Ovary (tissue), 3 donors: ENCODE data around the gene JUND.

Source experiments
- POLR2A ChIP-seq: fragments of 450-650 bp; IDR thresholded peaks from one replicate; pipeline ENCODE4 v1.6.1; 2017; ENCODE audit warnings: antibody characterized with exemption, mild to moderate bottlenecking, moderate library complexity
- TF ChIP-seq, protein P1 (sequence below), 3 donors: fragments of 450-650 bp in 2 of 3; fragments of 200-600 bp in 1 of 3; IDR thresholded peaks; one replicate each; pipeline versions ENCODE4 v1.5.1 to v1.8.0; 2016 to 2022; ENCODE audit warnings: antibody characterized with exemption in 3 of 3, mild to moderate bottlenecking in 1 of 3
- donor health status: DM: no; HTN: no; CAD: no.

DNA sequence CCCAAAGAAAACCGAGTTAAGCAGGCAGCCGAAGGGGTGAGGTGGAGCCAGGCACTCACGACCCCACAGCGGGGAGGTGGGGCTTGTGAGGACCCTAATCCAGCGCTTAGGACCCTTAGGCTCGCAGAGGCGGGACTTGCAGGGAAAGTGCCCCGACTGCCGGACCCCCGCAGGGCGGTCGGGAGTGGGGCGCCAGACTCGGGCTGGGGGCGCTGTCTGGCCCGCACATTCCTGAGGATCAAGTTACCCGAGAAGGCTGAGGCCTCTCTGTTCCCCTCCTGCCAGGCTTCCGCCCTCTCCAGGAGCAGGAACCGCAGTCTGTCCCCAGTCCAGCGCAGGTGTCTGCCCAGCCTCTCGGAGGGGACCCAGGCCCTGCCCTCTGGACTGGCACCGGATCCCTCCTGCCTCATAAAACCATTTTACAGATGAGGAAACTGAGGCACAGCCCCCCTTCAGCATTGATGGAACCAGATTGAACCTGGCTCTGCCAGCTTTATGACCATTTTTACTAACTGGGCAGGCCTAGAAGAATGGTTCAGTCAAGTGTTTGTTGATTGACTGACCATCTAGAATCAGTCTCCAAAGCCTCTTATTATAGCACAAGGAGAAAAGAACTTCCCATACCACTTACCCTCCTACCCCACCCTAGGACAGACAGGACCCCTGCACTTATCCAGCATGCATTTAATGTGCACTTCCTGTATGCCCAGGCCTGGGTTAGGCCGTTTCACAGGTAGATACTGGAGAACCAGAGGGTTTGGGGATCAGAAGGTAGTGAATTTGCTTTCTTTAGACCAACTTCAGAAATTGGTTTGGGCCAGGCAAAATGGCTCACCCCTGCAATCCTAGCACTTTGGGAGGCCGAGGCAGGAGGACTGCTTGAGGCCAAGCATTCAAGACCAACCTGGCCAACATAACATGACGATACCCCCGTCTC is 6.7 kb upstream of the JUND start:
- no peak for TF ChIP-seq POLR2A
- TF ChIP-seq, protein P1, sequence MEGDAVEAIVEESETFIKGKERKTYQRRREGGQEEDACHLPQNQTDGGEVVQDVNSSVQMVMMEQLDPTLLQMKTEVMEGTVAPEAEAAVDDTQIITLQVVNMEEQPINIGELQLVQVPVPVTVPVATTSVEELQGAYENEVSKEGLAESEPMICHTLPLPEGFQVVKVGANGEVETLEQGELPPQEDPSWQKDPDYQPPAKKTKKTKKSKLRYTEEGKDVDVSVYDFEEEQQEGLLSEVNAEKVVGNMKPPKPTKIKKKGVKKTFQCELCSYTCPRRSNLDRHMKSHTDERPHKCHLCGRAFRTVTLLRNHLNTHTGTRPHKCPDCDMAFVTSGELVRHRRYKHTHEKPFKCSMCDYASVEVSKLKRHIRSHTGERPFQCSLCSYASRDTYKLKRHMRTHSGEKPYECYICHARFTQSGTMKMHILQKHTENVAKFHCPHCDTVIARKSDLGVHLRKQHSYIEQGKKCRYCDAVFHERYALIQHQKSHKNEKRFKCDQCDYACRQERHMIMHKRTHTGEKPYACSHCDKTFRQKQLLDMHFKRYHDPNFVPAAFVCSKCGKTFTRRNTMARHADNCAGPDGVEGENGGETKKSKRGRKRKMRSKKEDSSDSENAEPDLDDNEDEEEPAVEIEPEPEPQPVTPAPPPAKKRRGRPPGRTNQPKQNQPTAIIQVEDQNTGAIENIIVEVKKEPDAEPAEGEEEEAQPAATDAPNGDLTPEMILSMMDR (IDR thresholded peaks at IDR 0.05) = no peak
